ENCODE measurements around the gene ARHGEF26. TPM values are rescaled to one million over a fixed set of nuclear protein-coding genes. Genes with fewer than 3 reads are reported as not detected.
A peak's percentile ranks its signal among the peaks of the same experiment; 100 is the strongest.

Gene ARHGEF26
- total and polyA plus RNA-seq, 2 donors: 18.2 to 21.3 TPM

DNA sequence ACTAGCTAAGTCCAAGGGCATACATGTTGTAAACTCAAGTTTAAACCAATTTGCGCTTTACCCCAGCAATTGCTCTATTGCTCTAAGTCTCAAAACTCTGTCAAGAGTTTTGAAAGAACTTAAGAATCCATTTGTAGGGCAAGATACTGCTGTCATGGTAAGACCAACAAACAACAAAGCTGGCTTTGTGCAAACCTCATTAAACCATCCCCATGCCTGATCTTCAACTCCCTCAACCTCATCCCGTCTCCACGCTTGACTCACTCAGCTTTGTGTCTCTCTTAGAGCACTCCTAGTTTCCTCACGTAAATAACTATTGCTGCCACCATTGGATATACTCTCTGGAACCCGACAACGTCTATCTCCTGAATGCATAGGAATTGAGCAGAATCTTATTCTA is 20.6 kb upstream of the ARHGEF26 start:
- H3K36me3 ChIP-seq (ENCODE audit: insufficient read depth): no peaks in the 10 kb centered on the region
- 93% methylated on average over 6 of the region's 6 CpGs for WGBS
- no peak overlapping the region for H3K4me3 ChIP-seq (ENCODE audit: low read depth, low read length)
- H3K4me1 ChIP-seq (ENCODE audit: insufficient read depth): no peaks in the 10 kb centered on the region
- H3K27ac ChIP-seq (ENCODE audit: low read depth): no peak overlapping the region
- no peak for DNase-seq (ENCODE audit: extremely low spot score)

DNA sequence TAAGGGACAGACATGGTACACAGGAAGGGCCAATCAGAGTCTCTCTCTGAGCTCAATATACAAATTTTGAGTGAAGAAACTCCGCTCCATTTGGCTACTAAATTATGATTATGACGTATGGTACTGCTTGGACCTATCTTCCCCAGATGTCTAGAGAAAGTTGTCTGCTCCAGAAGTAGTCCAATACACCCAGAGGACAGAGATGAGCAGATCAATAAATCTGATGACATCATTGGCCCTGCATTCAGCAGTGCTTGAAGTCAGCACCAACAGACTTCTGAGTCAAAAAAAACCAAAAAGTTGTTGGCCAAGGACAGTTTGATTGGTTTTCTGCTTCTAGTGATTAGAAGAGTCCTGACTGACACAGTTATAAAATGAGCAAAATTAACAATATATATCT is 19.9 kb upstream of the ARHGEF26 start:
- no peak overlapping the region for H3K4me3 ChIP-seq (ENCODE audit: low read depth, low read length)
- H3K36me3 ChIP-seq (ENCODE audit: insufficient read depth): no peaks in the 10 kb centered on the region
- no peak for DNase-seq (ENCODE audit: extremely low spot score)
- H3K27ac ChIP-seq (ENCODE audit: low read depth): no peak overlapping the region
- H3K4me1 ChIP-seq (ENCODE audit: insufficient read depth): no peaks in the 10 kb centered on the region
- 93% methylated on average over 2 of the region's 2 CpGs for WGBS

DNA sequence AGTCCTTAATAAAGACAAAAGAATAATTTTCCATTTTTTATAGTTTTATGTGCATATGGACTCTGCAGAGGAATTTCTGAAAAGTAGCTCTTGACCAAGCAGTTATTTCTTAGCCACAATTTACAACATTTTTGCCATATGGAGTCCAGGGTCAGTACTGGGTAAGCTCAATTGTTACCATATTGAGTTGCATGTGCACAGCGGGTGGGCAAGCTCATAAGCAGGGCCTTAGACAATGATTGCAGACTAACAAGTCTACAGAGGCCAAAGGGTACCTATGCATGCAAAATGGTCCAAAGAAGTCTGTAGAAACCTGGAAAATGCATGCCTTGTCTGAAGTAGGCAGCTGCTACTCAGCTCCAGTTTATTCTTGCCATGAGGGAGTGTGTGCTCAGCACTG is 19.0 kb upstream of the ARHGEF26 start:
- Histone ChIP-seq H3K27ac (ENCODE audit: low read depth) (no peak overlapping the region), H3K4me3 (ENCODE audit: low read depth, low read length) (no peak overlapping the region), H3K36me3 (ENCODE audit: insufficient read depth) (no peaks in the 10 kb centered on the region), H3K4me1 (ENCODE audit: insufficient read depth) (no peaks in the 10 kb centered on the region)
- 99% methylated on average over 1 of the region's 1 CpG for WGBS
- DNase-seq (ENCODE audit: extremely low spot score): no peak

DNA sequence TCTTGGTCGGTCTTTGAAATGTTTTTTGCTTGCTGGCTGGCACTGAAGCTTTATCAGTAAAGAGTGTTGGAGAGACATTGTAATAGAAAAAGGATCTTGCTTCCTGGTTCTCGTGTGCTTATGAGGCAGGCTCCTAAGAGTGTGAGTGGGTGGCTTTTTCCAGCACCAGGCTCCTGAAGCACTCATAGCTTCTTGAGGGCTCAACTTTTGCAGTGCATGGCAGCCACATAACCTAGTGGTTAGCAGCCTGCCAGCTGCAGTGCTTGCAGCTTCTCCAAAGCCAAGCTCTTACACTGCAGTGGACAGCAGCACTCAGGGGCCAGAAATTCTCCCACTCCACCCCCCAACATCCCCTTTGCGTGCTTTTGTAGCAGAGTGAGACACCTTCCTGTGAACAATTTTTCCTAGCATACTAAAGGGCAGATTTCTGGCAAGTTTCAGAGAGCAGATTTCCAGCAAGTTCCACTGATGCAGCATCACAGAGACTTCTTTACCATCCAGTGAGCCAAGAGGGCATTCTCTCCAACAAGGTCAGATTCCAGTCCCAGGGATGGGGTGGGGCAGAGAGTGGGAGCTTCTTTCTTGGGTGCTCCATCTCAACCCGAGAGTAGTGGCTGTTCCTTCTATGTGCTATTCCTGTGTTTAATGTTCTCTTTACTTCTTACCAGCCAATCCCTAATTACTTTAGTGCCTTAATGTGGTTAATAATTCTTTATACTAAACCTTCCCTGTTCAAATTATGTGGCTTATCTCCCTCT is 15.8 kb upstream of the ARHGEF26 start:
- no peak for DNase-seq (ENCODE audit: extremely low spot score)
- Histone ChIP-seq H3K36me3 (ENCODE audit: insufficient read depth) (no peaks in the 10 kb centered on the region), H3K4me1 (ENCODE audit: insufficient read depth) (no peaks in the 10 kb centered on the region), H3K27ac (ENCODE audit: low read depth) (no peak overlapping the region), H3K4me3 (ENCODE audit: low read depth, low read length) (no peak overlapping the region)
- WGBS: 59% methylated on average over 4 of the region's 4 CpGs

DNA sequence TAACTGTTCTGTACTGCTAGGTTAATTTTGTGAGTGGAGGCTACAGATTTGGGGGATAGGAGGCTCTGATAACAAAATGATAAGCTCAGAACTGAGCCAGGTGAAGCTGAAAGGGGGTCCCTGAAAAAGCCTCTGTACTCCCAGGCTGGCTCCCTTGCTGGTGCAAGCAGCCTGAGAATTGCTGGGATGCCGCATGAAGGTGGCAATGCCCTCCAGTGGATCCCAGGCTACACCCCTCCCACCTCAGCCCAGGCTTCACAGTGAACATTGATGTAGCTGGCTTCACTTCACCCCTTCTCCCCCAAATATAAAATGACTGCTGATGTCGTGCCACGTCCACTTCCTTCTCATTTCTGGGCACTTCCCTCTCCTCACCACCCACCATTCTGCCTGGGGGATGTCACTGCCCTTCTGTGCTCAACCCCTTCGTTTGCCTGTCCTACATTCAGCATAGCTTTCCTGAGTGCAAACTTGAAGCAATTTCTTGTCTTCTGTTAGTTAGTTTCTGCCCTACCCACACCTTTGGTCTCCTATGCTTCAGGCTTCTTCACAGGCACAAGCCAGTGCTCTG is 9.7 kb upstream of the ARHGEF26 start:
- no peak overlapping the region for H3K4me3 ChIP-seq (ENCODE audit: low read depth, low read length)
- DNase-seq (ENCODE audit: extremely low spot score): no peak
- no peak overlapping the region for H3K27ac ChIP-seq (ENCODE audit: low read depth)
- 78% methylated on average over 4 of the region's 4 CpGs for WGBS
- no peaks in the 10 kb centered on the region for H3K36me3 ChIP-seq (ENCODE audit: insufficient read depth)
- H3K4me1 ChIP-seq (ENCODE audit: insufficient read depth): no peaks in the 10 kb centered on the region

DNA sequence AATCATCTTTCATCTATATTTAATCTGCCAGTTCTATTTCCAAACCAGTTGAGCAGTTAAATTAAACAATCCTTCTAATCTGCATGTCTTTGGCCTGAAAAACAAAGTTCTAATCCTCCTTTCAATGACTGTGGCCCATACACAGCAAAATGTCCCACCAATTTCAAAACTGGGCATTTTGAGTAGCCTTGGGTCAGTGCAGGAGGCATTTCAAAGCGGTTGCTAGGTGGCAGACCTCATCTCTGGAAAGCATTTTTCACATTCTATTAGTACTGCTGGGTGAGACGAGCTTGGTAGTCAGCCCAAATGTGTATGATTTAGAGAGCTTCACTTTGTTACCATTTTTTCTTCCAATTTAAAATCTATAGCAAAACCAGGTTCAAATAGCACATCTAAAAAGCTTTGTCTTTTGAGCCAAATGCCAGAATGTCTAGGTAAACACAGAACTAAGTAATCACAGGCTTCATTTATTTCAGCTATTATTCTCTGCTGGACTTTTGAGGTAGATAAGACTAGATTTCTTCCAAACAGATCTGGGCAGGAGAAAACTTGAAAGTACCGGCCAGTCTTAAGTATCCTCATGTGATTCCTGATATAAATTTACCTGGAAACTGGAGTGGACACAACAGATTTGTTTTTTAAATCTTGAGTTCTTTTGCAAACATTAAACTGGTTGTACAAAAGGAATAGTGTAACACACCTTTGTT is 8.9 kb upstream of the ARHGEF26 start:
- no peak overlapping the region for H3K27ac ChIP-seq (ENCODE audit: low read depth)
- no peaks in the 10 kb centered on the region for H3K4me1 ChIP-seq (ENCODE audit: insufficient read depth)
- DNase-seq (ENCODE audit: extremely low spot score): no peak
- 61% methylated on average over 3 of the region's 3 CpGs for WGBS
- H3K4me3 ChIP-seq (ENCODE audit: low read depth, low read length): no peak overlapping the region
- no peaks in the 10 kb centered on the region for H3K36me3 ChIP-seq (ENCODE audit: insufficient read depth)

DNA sequence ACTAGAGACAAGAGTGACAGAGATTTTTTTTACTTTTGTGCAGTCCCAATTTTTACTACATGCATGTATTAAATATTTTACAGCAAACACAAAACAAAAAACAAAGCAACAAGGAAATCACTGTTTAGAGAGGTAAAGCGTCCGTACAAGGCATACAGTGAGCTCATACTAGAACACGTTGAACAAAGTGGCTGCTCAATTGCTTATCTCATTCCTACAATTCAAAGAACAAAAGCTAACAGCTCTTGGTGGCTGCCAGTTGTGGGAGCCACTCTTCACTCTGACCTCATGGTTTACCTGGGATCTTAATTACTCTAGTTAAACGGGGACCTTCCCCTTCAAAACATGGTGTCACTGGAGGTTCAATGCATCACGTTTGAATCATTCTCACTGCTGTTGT is 7.6 kb upstream of the ARHGEF26 start:
- no peaks in the 10 kb centered on the region for H3K4me1 ChIP-seq (ENCODE audit: insufficient read depth)
- DNase-seq (ENCODE audit: extremely low spot score): no peak
- WGBS: 81% methylated on average over 5 of the region's 5 CpGs
- H3K36me3 ChIP-seq (ENCODE audit: insufficient read depth): no peaks in the 10 kb centered on the region
- H3K27ac ChIP-seq (ENCODE audit: low read depth): no peak overlapping the region
- no peak overlapping the region for H3K4me3 ChIP-seq (ENCODE audit: low read depth, low read length)

DNA sequence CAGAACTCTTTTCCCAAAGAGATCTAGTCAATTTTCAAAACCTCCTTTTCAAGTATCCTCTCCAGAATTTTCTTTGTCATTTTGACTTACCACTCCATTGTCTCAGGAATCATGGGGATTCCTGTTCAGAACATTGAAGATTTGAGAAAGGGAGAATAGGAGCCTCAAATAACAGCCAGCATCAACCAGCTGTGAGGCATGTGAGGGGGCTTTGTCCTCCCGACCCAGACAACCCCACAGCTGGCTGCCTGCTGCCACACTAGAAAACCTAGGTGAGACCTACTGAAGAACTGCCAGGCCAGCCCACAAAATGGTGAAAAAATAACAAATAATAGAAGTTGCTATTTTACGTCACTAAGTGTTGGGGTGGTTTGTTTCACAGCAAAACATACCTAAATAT is 5.9 kb upstream of the ARHGEF26 start:
- H3K36me3 ChIP-seq (ENCODE audit: insufficient read depth): no peaks in the 10 kb centered on the region
- no peak for DNase-seq (ENCODE audit: extremely low spot score)
- no peaks in the 10 kb centered on the region for H3K4me1 ChIP-seq (ENCODE audit: insufficient read depth)
- no peak overlapping the region for H3K4me3 ChIP-seq (ENCODE audit: low read depth, low read length)
- WGBS: 92% methylated on average over 2 of the region's 2 CpGs
- H3K27ac ChIP-seq (ENCODE audit: low read depth): no peak overlapping the region

DNA sequence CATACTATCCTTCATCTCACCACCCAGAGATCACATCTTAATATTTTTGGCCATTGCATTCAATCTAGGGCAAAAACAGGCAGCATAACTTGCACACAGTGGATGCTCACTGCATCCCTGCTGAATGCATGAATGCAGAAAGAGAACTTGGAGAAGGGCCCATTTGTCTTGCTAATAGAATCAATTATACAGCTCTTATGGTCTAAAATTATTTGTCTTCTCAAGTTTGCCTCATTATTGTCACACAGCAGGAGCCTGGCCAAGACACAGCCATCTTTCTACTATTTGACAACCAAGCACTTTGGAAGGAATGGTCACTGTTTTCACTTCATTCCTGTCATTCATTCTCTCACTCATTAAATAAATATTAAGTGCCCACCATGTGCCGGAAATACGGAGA is 1.2 kb upstream of the ARHGEF26 start:
- Histone ChIP-seq H3K4me3 (ENCODE audit: low read depth, low read length) (no peak overlapping the region), H3K27ac (ENCODE audit: low read depth) (no peak overlapping the region)
- 80% methylated on average over 2 of the region's 2 CpGs for WGBS

DNA sequence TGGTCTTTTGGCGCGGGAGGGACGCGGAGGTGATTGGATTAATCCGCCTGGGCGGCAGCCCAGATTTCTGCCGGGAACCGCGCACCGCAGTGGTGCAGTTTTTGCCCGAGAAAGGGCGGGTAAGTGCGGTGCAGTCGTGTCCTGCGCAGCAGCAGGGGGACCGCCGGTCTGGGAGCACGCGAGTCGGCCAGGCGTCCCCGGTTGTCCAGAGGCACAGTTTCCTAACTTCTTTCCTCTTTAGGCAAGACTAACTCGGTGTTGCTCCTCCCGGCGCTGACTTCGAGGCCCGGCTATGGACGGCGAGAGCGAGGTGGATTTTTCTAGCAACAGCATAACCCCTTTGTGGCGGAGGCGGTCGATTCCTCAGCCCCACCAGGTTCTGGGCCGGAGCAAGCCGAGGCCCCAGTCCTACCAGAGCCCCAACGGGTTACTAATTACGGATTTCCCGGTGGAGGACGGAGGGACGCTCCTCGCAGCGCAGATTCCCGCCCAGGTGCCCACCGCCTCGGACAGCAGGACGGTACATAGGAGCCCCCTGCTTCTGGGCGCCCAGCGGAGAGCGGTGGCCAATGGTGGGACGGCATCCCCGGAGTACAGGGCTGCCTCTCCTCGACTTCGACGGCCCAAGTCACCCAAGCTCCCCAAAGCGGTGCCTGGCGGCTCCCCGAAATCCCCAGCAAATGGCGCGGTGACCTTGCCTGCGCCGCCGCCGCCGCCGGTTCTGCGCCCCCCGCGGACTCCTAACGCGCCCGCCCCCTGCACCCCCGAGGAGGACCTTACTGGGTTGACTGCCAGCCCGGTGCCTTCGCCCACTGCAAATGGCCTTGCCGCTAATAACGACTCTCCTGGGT is 736 bp downstream of the ARHGEF26 start:
- no peak overlapping the region for H3K27ac ChIP-seq (ENCODE audit: low read depth)
- H3K4me1 ChIP-seq (ENCODE audit: insufficient read depth): no peaks in the 10 kb centered on the region
- no peak for DNase-seq (ENCODE audit: extremely low spot score)
- peak overlapping the region; percentile 72 for H3K4me3 ChIP-seq (ENCODE audit: low read depth, low read length)
- H3K36me3 ChIP-seq (ENCODE audit: insufficient read depth): no peaks in the 10 kb centered on the region
- under 1% methylated on average over 76 of the region's 76 CpGs for WGBS

More for the DNA sequence above, 1.2 kb upstream of the ARHGEF26 start:
- no peaks in the 10 kb centered on the region for H3K36me3 ChIP-seq (ENCODE audit: insufficient read depth)
- H3K4me1 ChIP-seq (ENCODE audit: insufficient read depth): no peaks in the 10 kb centered on the region
- DNase-seq (ENCODE audit: extremely low spot score): no peak

DNA sequence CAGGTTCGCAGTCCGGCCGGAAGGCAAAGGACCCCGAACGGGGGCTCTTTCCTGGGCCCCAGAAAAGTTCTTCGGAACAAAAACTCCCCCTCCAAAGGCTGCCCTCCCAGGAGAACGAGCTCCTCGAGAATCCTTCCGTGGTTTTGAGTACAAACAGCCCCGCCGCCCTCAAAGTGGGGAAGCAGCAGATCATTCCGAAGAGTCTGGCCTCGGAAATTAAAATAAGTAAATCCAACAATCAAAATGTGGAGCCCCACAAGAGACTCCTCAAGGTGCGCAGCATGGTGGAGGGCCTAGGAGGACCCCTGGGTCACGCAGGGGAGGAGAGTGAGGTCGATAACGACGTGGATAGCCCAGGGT is 1.3 kb downstream of the ARHGEF26 start:
- no peak overlapping the region for H3K27ac ChIP-seq (ENCODE audit: low read depth)
- no peak for DNase-seq (ENCODE audit: extremely low spot score)
- peak overlapping the region; percentile 72 for H3K4me3 ChIP-seq (ENCODE audit: low read depth, low read length)
- no peaks in the 10 kb centered on the region for H3K36me3 ChIP-seq (ENCODE audit: insufficient read depth)
- 4% methylated on average over 18 of the region's 18 CpGs for WGBS
- no peaks in the 10 kb centered on the region for H3K4me1 ChIP-seq (ENCODE audit: insufficient read depth)

DNA sequence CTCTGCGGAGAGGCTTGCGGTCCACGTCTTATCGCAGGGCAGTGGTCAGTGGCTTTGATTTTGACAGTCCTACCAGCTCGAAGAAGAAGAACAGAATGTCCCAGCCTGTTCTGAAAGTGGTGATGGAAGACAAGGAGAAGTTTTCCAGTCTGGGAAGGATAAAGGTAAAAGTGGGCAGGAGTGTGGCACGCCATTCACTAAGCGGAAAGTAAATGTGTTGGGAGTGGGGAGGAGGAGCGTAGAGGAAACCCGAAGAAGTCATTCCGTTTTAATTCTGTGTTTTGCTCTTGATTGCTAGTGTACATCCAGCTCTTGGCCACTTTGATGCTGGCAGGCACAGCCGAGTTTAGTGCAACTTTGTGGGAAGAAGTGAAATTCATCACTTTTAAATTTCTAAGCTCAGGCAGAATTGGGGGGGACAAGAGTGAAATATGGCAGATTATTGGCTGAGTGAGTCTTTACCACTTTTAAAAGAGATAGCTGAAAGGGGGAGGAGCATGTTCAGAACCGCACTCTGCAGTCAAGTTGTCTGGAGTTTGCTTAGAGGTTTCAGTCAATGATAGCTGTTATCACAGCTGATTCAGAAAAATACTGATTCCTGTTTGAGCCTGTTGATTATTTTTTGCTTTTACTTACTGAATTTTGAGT is 1.8 kb downstream of the ARHGEF26 start:
- DNase-seq (ENCODE audit: extremely low spot score): no peak
- no peaks in the 10 kb centered on the region for H3K4me1 ChIP-seq (ENCODE audit: insufficient read depth)
- no peak overlapping the region for H3K27ac ChIP-seq (ENCODE audit: low read depth)
- 7% methylated on average over 12 of the region's 12 CpGs for WGBS
- H3K4me3 ChIP-seq (ENCODE audit: low read depth, low read length): peak overlapping the region; percentile 72
- H3K36me3 ChIP-seq (ENCODE audit: insufficient read depth): no peaks in the 10 kb centered on the region

DNA sequence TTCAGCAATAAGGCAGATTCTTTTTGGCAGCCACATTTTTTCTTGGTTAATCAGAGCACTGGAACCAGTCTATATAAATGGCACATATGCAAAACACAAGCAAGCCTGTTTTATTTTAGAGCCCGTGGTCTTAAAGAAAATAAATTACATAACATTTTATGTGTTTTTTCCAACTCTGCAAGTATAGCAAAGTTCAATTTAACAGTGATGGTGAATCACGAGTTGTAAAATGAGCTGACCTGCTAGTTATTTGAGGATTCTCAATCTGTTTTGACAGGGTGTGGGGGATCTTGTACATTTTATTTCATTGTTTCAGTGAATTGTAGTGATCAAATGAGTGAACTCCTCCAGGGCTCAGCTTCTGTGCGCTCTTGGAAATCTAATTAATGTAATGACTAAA is 2.7 kb downstream of the ARHGEF26 start:
- Histone ChIP-seq H3K27ac (ENCODE audit: low read depth) (no peak overlapping the region), H3K4me3 (ENCODE audit: low read depth, low read length) (no peak overlapping the region), H3K4me1 (ENCODE audit: insufficient read depth) (no peaks in the 10 kb centered on the region), H3K36me3 (ENCODE audit: insufficient read depth) (no peaks in the 10 kb centered on the region)
- DNase-seq (ENCODE audit: extremely low spot score): no peak
- 43% methylated on average over 3 of the region's 3 CpGs for WGBS
